Astrocyte (in vitro differentiated cells and primary cell): ENCODE results near the gene PALLD. TPM values are rescaled to one million over a fixed set of nuclear protein-coding genes. Genes with fewer than 3 reads are reported as not detected.

Source experiments
- DNase-seq: peaks from one replicate; pipeline ENCODE4 v3.0.0-alpha.2; 2010; ENCODE audit warnings: low read depth
- FAIRE-seq: peaks from 2 replicates; lab custom pipeline; 2011; peaks lifted over from hg19 to GRCh38; lab: Jason Lieb, UNC
- H2AFZ ChIP-seq: 2 replicates; pipeline ENCODE4 v1.6.0; 2012; ENCODE audit warnings: low read depth, low read length, inconsistent platforms
- H3K27ac ChIP-seq: 2 replicates; pipeline ENCODE4 v1.5.1; 2011; ENCODE audit warnings: low read depth, low read length, inconsistent platforms
- H3K27me3 ChIP-seq: 2 replicates; pipeline ENCODE4 v1.6.0; 2011; ENCODE audit warnings: low read length, inconsistent platforms; ENCODE audit not compliant: insufficient read depth
- H3K36me3 ChIP-seq: 2 replicates; pipeline ENCODE4 v1.5.1; 2011; ENCODE audit warnings: low read length, inconsistent platforms; ENCODE audit not compliant: insufficient read depth
- H3K4me1 ChIP-seq: 2 replicates; pipeline ENCODE4 v1.5.1; 2011; ENCODE audit warnings: low read length, inconsistent platforms; ENCODE audit not compliant: insufficient read depth
- H3K4me2 ChIP-seq: 2 replicates; pipeline ENCODE4 v1.6.0; 2012; ENCODE audit warnings: low read length, inconsistent platforms
- H3K4me3 ChIP-seq: 2 replicates; pipeline ENCODE4 v1.5.1; 2011; ENCODE audit warnings: low read depth, mild to moderate bottlenecking, low read length, inconsistent platforms; ENCODE audit not compliant: insufficient read depth
- H3K79me2 ChIP-seq: 2 replicates; pipeline ENCODE4 v1.6.0; 2012; ENCODE audit warnings: mild to moderate bottlenecking, low read length, inconsistent platforms; ENCODE audit not compliant: insufficient read depth
- H3K9ac ChIP-seq: 2 replicates; pipeline ENCODE4 v1.6.0; 2012; ENCODE audit warnings: mild to moderate bottlenecking, low read length, inconsistent platforms
- H3K9me3 ChIP-seq: 2 replicates; pipeline ENCODE4 v1.5.1; 2012; ENCODE audit warnings: low read depth, mild to moderate bottlenecking, low read length, inconsistent platforms; ENCODE audit not compliant: insufficient read depth
- H4K20me1 ChIP-seq: 2 replicates; pipeline ENCODE4 v1.6.0; 2012; ENCODE audit warnings: low read length, inconsistent platforms; ENCODE audit not compliant: insufficient read depth
- H3K27ac Mint-ChIP-seq: one replicate; pipeline ENCODE4 v1.8.0; 2021; ENCODE audit warnings: mild to moderate bottlenecking, mixed read lengths; ENCODE audit not compliant: unreplicated experiment
- H3K27me3 Mint-ChIP-seq: one replicate; pipeline ENCODE4 v1.8.0; 2021; ENCODE audit warnings: low read depth, mixed read lengths; ENCODE audit not compliant: unreplicated experiment
- H3K36me3 Mint-ChIP-seq: one replicate; pipeline ENCODE4 v1.8.0; 2021; ENCODE audit warnings: low read depth, mixed read lengths; ENCODE audit not compliant: unreplicated experiment
- H3K4me1 Mint-ChIP-seq: one replicate; pipeline ENCODE4 v1.8.0; 2021; ENCODE audit warnings: low read depth, mixed read lengths; ENCODE audit not compliant: unreplicated experiment
- H3K4me3 Mint-ChIP-seq: one replicate; pipeline ENCODE4 v1.8.0; 2021; ENCODE audit warnings: mild to moderate bottlenecking, moderate library complexity, mixed read lengths; ENCODE audit not compliant: unreplicated experiment
- H3K9me3 Mint-ChIP-seq: one replicate; pipeline ENCODE4 v1.8.0; 2021; ENCODE audit warnings: mild to moderate bottlenecking, mixed read lengths; ENCODE audit not compliant: unreplicated experiment
- CTCF ChIP-seq: IDR thresholded peaks from 2 replicates; pipeline ENCODE4 v1.5.1; 2011; ENCODE audit warnings: low read depth, mild to moderate bottlenecking, inconsistent platforms, low read length, moderate library complexity; ENCODE audit not compliant: insufficient read depth
- EZH2 ChIP-seq: IDR thresholded peaks from 2 replicates; pipeline ENCODE4 v1.6.1; 2012; ENCODE audit warnings: mild to moderate bottlenecking, low read length, inconsistent platforms; ENCODE audit not compliant: insufficient read depth
- total RNA-seq: library from RNA; stranded (reverse); gene quantifications from 2 replicates; pipeline ENCODE4 v1.2.1, GENCODE V29; 2021

Gene PALLD
- total RNA-seq, 1 donor from 2014 or later = 498 TPM

GRCh38 chr4:168623011-168623410, 126.2 kb downstream of the PALLD start:
- H3K27me3 ChIP-seq = no peaks in the 10 kb centered on the region
- peak overlapping the region; percentile 54 for H3K4me2 ChIP-seq
- Mint-ChIP-seq H3K27me3 (no peaks in the 10 kb centered on the region), H3K27ac (peak overlapping the region; percentile 6), H3K4me3 (no peak overlapping the region), H3K4me1 (peaks cover 33% of the 10 kb centered on the region), H3K9me3 (no peaks in the 10 kb centered on the region), H3K36me3 (peaks cover 2% of the 10 kb centered on the region)
- peaks cover 38% of the 10 kb centered on the region for H3K4me1 ChIP-seq
- no peaks in the 10 kb centered on the region for H3K36me3 ChIP-seq
- FAIRE-seq (no peak), DNase-seq (no peak)
- no peak overlapping the region for H3K4me3 ChIP-seq
- H2AFZ ChIP-seq = no peak overlapping the region
- H3K9me3 ChIP-seq = no peaks in the 10 kb centered on the region
- H3K9ac ChIP-seq = peak overlapping the region; percentile 77
- no peaks in the 10 kb centered on the region for H3K79me2 ChIP-seq
- TF ChIP-seq CTCF (no peak), EZH2 (no peak)
- H4K20me1 ChIP-seq = no peaks in the 10 kb centered on the region
- H3K27ac ChIP-seq = peak overlapping the region; percentile 92

GRCh38 chr4:168623484-168623883, 126.6 kb downstream of the PALLD start:
- Histone ChIP-seq H3K9me3 (no peaks in the 10 kb centered on the region), H3K27me3 (no peaks in the 10 kb centered on the region), H3K9ac (no peak overlapping the region), H3K36me3 (no peaks in the 10 kb centered on the region), H3K79me2 (no peaks in the 10 kb centered on the region), H4K20me1 (no peaks in the 10 kb centered on the region), H2AFZ (no peak overlapping the region), H3K27ac (peak overlapping the region; percentile 92), H3K4me2 (no peak overlapping the region), H3K4me1 (peaks cover 34% of the 10 kb centered on the region), H3K4me3 (no peak overlapping the region)
- Mint-ChIP-seq H3K4me1 (peaks cover 30% of the 10 kb centered on the region), H3K27me3 (no peaks in the 10 kb centered on the region), H3K9me3 (no peaks in the 10 kb centered on the region), H3K27ac (no peak overlapping the region), H3K36me3 (peaks cover 2% of the 10 kb centered on the region), H3K4me3 (no peak overlapping the region)
- no peak for TF ChIP-seq CTCF
- no peak for TF ChIP-seq EZH2
- FAIRE-seq = no peak
- no peak for DNase-seq

DNA sequence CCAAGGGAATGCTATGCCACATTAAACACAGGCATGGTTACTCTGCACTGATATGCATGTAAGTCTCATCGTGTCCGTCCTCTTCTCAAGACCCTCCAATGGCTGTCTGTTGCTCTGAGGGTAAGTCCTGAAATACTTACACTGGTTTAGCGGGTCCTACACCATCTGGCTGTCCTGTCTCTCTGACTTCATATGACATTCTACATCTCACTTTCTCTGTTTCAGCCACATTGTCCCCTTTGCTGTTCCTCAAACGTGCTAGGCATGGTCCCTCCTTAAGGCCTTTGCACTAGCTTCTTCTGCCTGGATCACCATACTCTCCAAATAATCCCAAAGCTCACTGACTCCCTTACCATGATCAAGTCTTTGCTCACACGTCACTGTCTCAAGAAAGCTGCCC, 131.4 kb downstream of the PALLD start:
- DNase-seq (no peak), FAIRE-seq (peak; percentile 81)
- Histone ChIP-seq H3K9me3 (no peaks in the 10 kb centered on the region), H3K4me3 (no peak overlapping the region), H3K4me2 (no peak overlapping the region), H3K27ac (no peak overlapping the region), H2AFZ (no peak overlapping the region), H4K20me1 (no peaks in the 10 kb centered on the region), H3K4me1 (peaks cover 16% of the 10 kb centered on the region), H3K36me3 (no peaks in the 10 kb centered on the region), H3K9ac (no peak overlapping the region), H3K27me3 (no peaks in the 10 kb centered on the region), H3K79me2 (peaks cover 17% of the 10 kb centered on the region)
- Mint-ChIP-seq H3K27me3 (no peaks in the 10 kb centered on the region), H3K4me1 (peaks cover 18% of the 10 kb centered on the region), H3K4me3 (no peak overlapping the region), H3K36me3 (peaks cover 1% of the 10 kb centered on the region), H3K27ac (no peak overlapping the region), H3K9me3 (no peaks in the 10 kb centered on the region)
- no peak for TF ChIP-seq EZH2
- TF ChIP-seq CTCF = no peak
